ENCODE measurements around the gene SCNM1.

Gene SCNM1

GRCh38 chr1:151135433-151136385 lies 30.2 kb upstream of the SCNM1 start:
- Histone ChIP-seq H3K27ac (replicated peaks) (no peak overlapping the region), H3K27me3 (ENCODE audit: insufficient read depth, poor library complexity, severe bottlenecking) (no peaks in the 10 kb centered on the region), H3K4me3 (replicated peaks; ENCODE audit: insufficient read depth, low read length) (no peak overlapping the region)
- TF ChIP-seq POLR2AphosphoS5 (IDR thresholded peaks at IDR 0.05; ENCODE audit: low read depth) (no peak), SPI1 (IDR thresholded peaks at IDR 0.05; ENCODE audit: borderline replicate concordance, low read depth) (no peak), REST (IDR thresholded peaks at IDR 0.05; ENCODE audit: insufficient replicate concordance, low read depth) (no peak), CTCF (IDR thresholded peaks at IDR 0.05; ENCODE audit: insufficient read depth, low read length) (no peak), GABPA (IDR thresholded peaks at IDR 0.05; ENCODE audit: low read depth) (no peak)
- no peak for DNase-seq (ENCODE audit: low read depth in 1 of 2, low spot score in 1 of 2)

GRCh38 chr1:151137789-151138188 lies 28.2 kb upstream of the SCNM1 start:
- no peak for DNase-seq (ENCODE audit: low read depth in 1 of 2, low spot score in 1 of 2)
- Histone ChIP-seq H3K27me3 (ENCODE audit: insufficient read depth, poor library complexity, severe bottlenecking) (no peaks in the 10 kb centered on the region), H3K4me3 (replicated peaks; ENCODE audit: insufficient read depth, low read length) (no peak overlapping the region), H3K27ac (replicated peaks) (no peak overlapping the region)
- TF ChIP-seq REST (IDR thresholded peaks at IDR 0.05; ENCODE audit: insufficient replicate concordance, low read depth) (no peak), SPI1 (IDR thresholded peaks at IDR 0.05; ENCODE audit: borderline replicate concordance, low read depth) (no peak), CTCF (IDR thresholded peaks at IDR 0.05; ENCODE audit: insufficient read depth, low read length) (no peak), POLR2AphosphoS5 (IDR thresholded peaks at IDR 0.05; ENCODE audit: low read depth) (no peak), GABPA (IDR thresholded peaks at IDR 0.05; ENCODE audit: low read depth) (no peak)

GRCh38 chr1:151142411-151143056 lies 23.4 kb upstream of the SCNM1 start:
- Histone ChIP-seq H3K4me3 (replicated peaks; ENCODE audit: insufficient read depth, low read length) (no peak overlapping the region), H3K27me3 (ENCODE audit: insufficient read depth, poor library complexity, severe bottlenecking) (peaks cover 16% of the 10 kb centered on the region), H3K27ac (replicated peaks) (no peak overlapping the region)
- TF ChIP-seq SPI1 (IDR thresholded peaks at IDR 0.05; ENCODE audit: borderline replicate concordance, low read depth) (no peak), POLR2AphosphoS5 (IDR thresholded peaks at IDR 0.05; ENCODE audit: low read depth) (no peak), CTCF (IDR thresholded peaks at IDR 0.05; ENCODE audit: insufficient read depth, low read length) (no peak), GABPA (IDR thresholded peaks at IDR 0.05; ENCODE audit: low read depth) (no peak), REST (IDR thresholded peaks at IDR 0.05; ENCODE audit: insufficient replicate concordance, low read depth) (no peak)
- no peak for DNase-seq (ENCODE audit: low read depth in 1 of 2, low spot score in 1 of 2)

Data from HL-60 (cell line).